ENCODE results near the gene ANKRD31.
"Not testable (repeated sequence)": the region's sequence is repeated elsewhere in the genome, so short reads cannot be mapped to it uniquely, and the experiment has no call there.

Gene ANKRD31

DNA sequence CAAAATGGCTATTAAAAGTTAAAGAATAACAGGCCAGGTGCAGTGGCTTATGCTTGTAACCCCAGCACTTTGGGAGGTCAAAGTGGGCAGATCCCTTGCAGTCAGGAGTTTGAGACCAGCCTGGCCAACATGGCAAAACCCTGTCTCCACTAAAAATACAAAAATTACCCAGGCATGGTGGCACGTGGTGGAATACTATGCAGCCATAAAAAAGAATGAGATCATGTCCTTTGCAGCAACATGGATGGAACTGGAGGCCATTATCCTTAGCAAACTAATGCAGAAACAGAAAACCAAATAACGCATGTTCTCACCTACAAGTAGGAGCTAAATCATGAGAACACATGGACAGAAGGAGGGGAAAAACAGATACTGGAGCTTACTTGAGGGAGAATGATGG, 15.9 kb downstream of the ANKRD31 start:
- not testable (repeated sequence) for DNase-seq

DNA sequence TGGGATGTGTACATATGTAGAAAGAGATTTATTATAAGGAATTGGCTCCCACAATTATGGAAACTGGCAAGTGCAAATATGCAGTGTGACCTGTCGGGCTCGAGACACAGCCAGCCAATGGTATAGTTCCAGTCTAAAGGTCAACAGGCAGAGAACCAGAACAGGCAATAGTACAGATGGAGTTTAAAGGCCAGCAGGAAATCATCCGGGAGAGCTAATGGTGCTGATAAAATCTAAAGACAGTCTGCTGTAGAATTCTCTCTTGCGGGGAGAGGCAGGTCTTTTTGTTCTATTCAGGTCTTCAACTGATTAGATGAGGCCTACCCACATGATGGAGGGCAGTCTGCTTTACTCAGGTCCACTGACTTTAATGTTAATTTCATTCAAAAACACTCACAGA, 21.8 kb downstream of the ANKRD31 start:
- DNase-seq: no peak

DNA sequence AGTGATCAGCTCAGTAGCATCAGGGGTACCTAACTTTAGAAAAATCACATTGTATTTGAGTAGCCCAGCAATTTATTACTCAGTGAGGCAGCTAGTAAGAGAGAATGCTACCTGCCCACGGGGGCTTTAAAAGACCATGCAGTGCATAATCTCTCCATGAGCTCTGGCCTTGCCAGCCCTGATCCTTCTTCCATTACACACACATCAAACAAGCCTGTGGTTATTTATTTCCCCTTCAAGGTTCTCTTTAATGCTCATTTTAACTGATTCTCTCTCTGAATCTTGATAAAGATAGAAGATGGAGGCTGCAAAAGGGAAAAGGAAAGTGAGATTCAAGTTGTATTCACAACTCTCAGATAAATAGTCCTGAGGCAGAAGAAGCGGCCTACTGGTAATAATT, 22.3 kb downstream of the ANKRD31 start:
- no peak for DNase-seq

DNA sequence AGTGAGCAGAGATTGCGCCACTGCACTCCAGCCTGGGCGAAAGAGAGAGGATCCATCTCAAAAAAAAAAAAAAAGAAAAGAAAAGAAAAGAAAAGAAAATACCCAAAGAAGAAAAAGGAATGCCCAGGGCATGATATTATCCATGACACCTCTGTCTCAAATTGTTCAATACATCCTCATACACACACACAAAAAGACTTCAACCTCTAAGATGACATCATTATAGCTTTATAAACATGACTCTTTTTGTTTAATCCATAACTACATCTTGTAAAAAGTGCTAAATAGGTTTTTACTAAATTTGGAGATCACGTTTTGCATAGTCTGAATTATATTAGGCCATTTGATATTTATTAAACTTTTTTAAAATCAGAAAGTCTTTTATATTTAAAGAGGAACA, 33.1 kb downstream of the ANKRD31 start:
- DNase-seq: no peak

DNA sequence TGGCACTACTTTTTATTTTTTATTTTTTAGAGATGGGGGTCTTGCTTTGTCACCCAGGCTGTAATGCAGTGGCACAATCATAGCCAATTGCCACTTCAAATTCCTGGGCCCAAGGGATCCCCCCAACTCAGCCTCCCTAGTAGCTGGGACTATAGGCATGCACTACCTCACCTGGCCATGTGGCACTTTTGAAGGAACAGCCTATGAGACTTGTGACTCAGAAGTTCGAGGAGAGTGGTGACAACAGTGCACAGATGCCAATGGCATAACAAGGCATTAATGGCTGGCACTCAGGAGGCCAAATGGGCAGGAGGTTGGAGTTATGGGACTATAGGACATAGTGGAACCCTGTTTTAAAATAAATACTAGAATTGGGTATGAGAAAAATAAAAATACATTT, 33.7 kb downstream of the ANKRD31 start:
- DNase-seq: no peak

DNA sequence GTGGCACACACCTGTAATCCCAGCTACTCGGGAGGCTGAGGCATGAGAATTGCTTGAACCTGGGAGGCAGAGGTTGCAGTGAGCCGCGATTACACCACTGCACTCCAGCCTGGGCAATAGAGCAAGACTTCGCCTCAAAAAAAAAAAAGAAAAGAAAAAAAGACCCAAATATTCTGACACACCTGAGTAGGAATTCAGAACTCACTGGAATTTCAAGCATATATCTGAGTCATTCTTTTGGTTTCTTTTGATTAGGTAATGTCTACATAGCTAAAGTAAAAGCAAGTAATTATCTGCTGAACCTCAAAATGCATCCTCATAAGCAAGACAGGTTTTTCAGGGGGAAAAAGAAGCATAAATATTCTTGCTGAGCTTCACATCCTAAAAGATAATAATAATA, 35.9 kb downstream of the ANKRD31 start:
- peak; percentile 46 for DNase-seq

DNA sequence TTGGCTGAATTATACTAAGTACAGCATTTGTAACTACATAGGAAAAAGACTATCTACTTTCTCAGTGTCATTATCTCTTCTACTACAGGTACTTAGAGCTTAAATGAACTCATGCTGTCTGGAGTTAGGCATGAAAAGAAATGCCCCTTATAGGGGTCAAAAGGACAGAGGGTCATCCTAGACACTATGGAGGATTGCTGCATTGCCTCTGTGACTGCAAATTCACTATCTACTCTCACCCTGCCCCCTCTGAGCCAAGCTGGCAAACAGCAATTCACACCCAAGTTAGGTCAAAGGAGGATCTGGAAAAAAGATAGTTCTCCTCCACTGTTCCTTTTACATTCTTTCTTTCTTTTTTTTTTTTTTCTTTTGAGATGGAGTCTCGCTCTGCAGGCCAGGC, 36.7 kb downstream of the ANKRD31 start:
- DNase-seq: no peak

DNA sequence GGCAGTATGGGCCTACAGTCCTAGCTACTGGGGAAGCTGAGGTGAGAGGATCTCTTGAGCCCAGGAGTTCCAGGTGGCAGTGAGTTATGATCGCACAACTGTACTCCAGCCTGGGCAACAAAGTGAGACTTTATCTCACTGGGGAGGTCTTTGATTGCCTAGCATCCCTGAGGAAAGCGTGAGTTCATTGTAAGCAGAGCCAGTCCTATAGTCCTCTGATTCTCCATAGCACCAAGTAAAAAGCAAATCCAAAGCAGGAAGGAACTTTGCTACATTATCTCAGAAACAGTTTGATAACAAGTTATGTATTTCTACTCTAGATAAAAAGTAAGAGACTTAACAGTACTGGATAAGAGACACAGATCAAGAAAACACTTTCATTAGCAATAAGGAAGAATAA, 37.6 kb downstream of the ANKRD31 start:
- DNase-seq: no peak

DNA sequence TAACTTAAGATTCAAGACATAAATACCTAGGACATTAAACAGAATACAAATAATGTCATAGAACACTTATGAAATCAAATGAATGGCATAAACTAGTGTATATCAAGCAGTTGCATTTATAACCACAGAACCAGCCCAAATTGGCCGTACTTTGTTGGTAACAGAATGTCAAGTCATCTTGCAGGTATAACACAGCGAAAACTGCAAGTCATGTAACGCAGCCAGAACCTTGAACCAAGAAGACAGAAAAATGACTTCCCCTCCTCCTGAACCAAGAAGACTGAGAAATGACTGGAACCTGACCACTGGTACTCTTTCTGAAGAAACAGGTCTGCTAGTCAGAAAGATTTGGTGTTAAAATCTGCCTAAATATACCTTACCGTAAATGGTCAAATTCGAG, 38.9 kb downstream of the ANKRD31 start:
- DNase-seq: no peak

DNA sequence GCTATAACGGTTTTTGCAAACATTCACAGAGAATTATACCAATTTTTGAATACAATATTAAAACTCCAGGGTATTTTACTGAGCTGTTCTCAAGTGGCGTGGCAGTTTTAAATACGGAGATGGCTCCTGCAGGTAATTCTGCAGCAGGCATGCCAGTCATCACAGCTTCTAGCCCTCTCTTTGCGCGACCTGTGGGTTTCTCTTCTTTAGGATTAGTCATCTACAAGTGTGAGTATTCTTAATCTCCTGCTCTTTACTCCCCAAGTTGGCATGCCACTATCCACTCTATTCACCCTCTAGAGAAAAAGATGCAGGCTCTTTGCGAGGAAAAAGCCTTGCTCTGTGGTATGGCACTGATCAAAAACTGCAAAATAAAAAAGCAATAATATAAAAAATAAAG, 43.9 kb downstream of the ANKRD31 start:
- no peak for DNase-seq

DNA sequence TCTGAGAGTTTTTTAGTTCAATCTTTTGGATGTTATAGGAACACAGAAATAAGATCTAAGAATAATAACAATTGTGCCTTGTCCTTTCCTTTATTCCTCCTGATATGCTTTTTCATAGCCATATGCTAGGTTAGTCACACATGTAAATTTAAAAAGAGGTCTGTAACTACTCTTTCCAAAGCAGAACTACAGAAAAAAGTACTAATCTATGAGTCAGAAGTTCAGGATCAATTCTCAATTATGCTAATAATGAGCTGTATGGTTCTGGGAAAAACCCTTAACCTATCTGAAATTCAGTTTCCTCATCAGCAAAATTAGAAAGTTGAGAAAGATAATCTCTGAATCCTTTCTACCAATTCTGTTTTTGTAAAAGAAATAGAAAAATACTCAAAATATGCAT, 44.4 kb downstream of the ANKRD31 start:
- DNase-seq: no peak

DNA sequence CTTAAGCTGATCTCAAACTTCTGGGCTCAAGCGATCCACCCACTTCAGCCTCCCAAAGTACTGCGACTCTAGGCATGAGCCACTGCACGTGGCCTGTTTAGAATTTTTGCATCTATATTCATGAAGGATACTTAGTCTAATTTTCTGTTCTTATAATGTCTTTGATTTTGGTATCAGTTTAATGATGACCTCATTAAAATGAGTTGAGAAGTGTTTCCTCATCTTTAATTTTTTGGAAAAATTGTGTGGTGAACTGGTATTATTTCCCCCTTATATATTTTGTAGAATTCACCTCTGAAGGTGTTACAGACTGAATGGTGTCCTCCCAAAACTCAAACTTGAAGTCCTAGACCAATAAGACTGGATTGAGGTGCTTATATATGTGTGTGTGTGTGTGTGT, 46.5 kb downstream of the ANKRD31 start:
- no peak for DNase-seq

DNA sequence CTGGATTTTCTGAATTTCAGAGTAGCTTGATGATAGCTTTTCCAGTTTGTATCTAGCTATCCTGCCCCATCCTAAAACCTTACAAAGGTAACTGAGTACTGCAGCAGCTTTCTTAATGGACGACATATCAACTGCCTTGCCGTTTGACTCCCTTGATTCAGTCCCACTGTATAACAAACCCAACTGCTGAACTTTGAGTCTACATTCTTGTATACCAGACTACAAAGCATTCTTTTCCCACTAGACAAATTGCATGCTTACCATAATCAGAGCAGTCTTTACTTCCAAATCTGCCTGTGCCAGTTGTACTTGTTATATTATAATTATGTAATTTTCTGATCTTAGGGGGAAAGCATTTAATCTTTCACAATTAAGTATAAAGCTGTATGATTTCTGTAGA, 47.3 kb downstream of the ANKRD31 start:
- no peak for DNase-seq

DNA sequence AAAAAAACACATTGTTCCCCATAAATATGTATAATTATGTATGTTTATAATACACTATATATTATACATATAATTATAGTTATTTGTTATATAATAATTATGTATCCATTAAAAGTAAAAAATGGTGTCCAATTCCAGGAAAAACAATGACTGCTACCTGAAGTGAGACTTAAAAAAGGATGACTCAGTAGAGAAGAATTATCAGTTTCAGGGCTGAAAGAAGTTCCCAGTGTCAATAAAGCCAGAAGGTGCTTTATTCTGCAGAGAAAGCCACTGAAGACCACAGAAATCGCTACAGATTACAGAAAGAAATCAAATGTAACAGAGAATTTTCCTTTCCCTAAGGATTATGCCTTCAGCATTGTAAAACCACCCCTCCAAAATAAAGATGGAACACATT, 50.9 kb downstream of the ANKRD31 start:
- no peak for DNase-seq

DNA sequence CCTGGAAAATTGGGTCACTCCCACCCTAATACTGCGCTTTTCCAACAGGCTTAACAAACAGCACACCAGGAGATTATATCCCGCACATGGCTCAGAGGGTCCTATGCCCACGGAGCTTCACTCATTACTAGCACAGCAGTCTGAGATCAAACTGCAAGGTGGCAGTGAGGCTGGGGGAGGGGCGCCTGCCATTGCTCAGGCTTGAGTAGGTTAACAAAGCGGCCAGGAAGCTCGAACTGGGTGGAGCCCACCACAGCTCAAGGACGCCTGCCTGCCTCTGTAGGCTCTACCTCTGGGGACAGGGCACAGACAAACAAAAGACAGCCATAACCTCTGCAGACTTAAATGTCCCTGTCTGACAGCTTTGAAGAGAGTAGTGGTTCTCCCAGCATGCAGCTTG, 60.7 kb downstream of the ANKRD31 start:
- DNase-seq: not testable (repeated sequence)

DNA sequence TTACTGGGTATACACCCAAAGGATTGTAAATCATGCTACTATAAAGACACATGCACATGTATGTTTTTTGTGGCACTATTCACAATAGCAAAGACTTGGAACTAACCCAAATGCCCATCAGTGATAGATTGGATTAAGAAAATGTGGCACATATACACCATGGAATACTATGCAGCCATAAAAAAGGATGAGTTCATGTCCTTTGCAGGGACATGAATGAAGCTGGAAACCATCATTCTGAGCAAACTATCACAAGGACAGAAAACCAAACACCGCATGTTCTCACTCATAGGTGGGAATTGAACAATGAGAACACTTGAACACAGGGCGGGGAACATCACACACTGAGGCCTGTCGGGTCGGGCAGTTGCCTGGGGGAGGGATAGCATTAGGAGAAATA, 61.8 kb downstream of the ANKRD31 start:
- DNase-seq: not testable (repeated sequence)

DNA sequence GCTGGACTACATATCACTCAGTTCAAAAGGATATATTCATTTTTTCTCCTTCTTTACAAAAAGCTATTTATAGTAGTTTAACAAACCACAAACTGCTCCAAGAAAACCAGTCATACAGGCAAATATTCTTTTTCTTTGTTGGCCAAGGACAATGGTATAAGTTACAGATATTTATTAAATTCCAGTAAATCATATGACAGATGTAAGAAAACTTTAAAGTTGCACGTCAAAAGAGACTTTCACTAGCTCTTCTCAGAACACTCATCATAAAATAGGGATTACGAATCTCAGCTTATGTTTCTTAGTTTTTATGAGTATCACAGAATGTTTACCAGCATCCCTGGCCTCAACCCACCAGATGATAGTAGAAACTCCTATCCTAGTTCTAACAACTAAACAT, 67.2 kb downstream of the ANKRD31 start:
- DNase-seq: no peak

DNA sequence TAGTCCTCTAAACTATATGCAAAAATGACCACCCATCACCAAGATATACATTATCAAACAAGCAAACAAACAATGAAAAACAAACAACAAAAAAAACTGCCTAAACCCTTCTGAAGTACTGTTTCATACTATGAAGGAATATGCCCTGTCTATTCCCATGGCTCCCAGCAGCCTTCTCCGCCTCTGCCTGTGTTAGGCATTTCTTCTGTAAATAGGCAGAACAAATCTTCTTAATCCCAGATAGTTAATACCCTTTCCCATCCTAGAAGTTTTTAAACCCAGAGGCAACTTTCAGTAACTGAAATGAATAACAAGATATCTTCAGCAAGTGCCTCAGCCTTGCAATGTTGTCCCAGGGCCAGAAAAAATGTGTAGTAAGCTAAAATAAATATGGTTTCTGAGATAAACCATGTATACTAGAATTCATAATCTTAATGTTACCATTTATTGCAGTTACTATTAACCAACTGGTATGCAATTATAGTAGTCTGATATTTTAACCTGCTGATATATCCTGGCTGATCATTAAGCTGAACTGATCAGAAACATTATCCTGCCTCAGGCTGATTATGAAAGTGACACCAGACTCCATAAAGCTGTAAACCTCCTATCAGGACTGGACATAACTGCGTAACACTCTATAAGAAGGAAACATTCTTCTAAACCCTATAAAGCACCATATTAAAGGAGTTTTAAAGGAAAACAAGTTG, 68.5 kb downstream of the ANKRD31 start:
- DNase-seq: no peak

DNA sequence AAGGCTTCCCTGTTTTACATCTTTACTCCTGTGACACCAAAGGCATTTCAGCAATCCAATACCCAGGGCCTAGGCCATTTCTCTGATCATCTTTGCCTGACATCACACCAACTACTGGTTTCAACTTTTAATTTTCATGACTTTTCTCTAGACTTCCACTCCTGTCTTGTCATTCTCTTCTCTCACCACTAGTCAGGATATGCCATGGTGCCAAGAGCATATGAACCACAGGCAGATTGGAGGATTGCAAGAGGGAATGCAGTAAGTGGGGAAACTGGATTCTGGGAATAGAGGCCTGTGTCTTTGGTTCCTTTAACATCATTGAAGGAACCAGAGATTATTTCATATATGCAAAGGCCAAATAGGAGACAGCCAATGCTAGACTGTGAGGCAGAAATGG, 69.3 kb downstream of the ANKRD31 start:
- no peak for DNase-seq

DNA sequence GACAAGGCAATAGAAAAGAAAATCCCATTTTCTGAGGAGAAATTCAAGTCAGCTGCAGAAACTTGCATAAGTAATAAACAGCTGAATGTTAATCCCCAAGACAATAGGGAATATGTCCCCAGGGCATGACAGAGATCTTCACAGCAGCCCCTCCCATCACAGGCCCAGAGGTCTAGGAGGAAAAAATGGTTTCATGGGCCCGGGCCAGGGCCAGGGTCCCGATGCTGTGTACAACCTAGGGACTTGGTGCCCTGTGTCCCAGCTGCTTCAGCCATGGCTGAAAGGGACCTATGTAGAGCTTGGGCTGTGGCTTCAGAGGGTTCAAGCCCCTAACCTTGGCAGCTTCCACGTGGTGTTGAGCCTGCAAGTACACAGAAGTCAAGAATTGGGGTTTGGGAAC, 75.2 kb downstream of the ANKRD31 start:
- not testable (repeated sequence) for DNase-seq

DNA sequence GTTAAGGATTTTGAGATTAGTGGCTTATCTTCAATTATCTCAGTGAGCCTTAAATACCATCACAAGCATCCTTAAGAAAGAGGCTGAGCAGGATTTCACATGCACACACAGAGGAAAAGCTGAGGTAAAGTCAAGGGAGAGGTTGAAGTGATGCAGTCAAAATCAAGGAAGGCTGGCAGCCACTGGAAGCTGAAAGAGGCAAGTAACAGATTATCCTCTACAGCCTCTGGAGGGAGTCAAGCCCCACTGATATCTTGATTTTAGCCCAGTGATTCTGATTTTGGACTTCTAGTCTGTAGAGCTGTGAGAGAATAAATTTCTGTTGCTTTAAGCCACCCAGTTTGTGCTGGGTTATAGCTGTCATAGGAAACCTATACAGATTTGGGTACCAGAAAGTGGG, 80.1 kb downstream of the ANKRD31 start:
- no peak for DNase-seq

DNA sequence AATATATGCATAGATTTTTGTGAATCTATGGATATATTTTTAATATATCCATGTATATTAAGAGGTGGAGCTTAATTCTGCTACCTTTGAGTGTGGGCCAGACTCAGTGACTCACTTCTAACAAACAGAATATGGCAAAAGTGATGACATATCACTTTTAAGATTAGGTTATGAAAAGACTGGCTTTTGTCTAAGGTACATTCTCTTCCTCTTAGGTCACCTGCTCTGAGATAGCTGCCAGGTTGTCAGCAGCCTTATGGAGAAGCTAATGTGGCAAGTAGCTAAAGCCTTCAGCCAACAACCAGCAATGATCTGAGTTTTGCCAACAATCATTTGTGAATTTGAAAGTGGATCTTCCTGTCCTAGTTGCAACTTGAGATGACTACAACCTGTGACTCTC, 83.8 kb downstream of the ANKRD31 start:
- peak; percentile 61 for DNase-seq

DNA sequence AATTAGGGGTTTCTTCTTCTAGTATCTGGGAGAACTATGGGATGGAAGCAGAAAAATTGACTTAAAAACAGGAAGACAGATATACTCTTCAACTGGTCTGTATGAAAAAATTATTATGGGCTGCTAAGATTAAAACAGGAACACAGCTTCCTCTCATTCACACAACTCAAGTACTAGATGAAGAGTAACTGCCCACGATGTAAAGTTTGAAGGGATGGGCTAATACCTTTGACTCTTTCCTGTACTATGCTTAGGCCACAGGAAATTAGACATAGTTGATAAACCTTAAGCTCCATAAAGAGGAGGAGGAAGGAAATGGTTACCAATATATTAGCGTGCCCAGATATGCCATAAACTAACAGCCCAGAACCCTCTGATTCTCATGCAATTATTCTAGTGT, 88.6 kb downstream of the ANKRD31 start:
- DNase-seq: no peak

DNA sequence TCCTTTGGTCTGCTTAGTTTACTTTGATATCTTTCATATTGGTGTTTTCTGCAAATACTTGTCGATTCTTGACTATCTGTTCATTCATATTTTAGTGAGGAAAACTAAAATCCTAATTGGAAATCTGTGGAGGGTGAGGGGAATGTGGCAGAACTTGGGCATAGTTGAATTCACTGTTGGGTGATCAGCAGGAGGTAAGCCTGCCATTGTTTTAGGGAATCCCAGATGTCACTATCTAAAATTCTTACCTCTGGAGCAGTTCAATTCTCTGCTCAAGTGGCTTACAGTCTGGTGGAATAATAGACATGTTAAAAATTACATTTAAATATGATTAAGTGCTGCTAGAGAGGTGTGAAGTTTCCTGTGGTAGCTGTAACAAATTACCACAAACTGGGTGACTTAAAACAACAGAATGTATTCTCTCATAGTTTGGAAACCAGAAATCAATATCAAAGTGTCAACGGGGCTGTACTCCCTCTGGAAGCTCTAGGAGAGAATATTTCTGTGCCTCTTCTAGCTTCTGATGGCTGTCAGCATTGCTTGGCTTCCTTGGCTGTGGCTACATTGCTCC, 94.0 kb downstream of the ANKRD31 start:
- no peak for DNase-seq

DNA sequence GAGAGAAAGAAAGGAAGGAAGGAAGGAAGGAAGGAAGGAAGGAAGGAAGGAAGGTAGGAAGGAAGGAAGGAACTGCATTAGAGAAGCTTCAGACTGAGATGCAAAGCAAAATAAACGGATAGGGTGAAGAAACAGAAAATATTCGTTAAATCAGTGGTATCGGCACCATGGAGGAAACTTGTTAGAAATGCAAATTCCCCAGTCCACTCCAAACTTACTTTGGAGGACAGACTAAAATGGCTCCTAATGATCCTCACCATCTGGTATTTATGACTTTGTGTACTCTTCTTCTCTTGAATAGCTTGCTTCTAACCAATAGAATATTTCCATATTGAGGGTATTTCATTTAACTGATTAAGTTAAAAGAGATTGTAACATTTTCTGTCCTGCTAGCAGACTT, 96.4 kb downstream of the ANKRD31 start:
- no peak for DNase-seq
